Measurements from ENCODE around the gene TRIM24.
"Not testable (repeated sequence)": the region's sequence is repeated elsewhere in the genome, so short reads cannot be mapped to it uniquely, and the experiment has no call there.

TRIM24 gene

DNA sequence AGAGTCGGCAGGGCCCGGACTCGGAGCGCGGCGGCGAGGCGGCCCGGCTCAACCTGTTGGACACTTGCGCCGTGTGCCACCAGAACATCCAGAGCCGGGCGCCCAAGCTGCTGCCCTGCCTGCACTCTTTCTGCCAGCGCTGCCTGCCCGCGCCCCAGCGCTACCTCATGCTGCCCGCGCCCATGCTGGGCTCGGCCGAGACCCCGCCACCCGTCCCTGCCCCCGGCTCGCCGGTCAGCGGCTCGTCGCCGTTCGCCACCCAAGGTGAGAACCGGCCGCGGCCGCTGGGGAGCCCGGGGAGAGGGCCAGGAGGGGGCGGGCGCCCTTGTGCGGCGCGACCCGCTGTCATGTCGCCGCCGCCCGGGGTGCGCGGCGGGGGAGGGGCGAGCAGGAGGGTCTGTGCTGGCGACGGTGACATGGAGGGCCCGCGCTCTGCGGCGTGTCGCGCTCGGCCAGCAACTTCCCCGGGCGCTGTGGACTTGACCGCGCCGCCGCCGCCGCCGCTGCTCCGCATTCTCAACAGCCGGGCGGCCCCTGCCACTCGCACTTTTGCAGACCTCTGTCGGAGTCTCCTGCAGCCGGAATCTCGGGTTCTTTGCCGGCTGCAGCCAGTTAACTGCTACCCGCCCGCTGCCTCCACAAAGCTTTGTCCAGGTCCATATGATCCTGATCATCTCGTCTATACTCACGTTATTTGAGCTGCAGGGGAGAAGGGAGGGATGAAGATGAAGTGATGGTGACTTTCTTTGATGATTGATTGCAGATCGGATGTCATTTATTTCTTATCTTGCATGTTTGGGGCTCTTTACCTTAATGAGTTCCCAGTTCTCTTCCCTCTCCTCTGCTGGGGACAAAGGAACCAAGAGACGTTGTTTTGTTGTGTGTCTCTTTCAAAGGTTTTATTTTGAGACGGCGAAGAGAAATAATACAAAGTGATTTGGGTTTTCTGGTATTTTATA, 869 bp downstream of the TRIM24 start:
- DNase-seq, result peak; percentile 73

DNA sequence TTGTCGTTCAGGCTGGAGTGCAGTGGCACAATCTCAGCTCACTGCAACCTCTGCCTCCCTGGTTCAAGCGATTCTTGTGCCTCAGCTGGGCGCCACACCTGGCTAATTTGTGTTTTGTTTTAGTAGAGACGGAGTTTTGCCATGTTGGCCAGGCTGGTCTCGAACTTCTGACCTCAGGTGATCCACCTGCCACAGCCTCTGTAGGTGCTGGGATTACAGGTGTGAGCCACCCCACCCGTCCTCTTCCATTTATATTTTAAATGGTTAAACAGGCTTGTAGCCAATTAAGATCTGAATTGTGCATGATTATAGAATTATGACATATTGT, 3.2 kb downstream of the TRIM24 start:
- not testable (repeated sequence) for DNase-seq

DNA sequence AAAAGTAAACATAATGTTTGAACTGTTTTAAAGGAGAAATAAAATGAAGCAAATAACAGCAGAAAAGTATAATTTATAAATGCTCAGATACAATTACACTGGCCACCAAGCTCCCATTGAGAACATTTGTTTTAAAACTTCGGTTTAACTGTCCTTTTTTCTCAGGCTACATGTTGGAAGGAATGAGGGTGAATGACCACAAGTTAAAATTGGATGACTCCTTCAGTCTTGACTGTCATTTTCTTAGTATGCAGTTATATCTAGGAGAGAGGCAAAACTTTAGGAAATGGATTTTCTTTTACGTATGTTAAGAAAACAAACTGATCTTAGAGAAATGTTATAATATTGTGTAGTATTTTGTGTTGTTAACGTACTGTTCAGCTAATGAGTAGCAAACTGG, 5.0 kb downstream of the TRIM24 start:
- DNase-seq, result no peak

DNA sequence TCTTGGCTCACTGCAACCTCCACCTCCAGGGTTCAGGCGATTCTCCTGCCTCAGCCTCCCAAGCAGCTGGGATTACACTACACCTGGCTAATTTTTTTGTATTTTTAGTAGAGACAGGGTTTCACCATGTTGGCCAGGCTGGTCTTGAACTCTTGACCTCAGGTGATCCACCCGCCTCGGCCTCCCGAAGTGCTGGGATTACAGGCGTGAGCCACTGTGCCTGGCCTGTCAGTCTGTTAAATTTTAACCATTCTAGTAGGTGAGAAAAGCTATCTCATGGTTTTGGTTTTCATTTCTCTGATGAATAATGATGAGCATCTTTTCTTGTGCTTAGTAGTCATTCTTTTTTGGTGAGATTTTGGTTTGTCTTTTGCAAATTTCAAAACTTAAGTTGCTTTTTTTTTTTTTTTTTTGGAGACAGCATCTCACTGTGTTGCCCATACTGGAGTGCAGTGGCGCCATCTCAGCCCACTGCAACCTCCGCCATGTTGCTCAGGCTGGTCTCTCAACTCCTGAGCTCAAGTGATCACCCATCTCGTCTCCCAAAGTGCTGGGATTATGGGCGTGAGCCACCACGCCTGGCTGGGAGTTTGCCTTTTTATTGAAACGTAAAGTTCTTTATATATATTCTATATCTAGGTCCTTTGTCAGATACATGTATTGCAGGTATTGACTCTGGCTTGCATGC, 6.2 kb downstream of the TRIM24 start:
- not testable (repeated sequence) for DNase-seq

DNA sequence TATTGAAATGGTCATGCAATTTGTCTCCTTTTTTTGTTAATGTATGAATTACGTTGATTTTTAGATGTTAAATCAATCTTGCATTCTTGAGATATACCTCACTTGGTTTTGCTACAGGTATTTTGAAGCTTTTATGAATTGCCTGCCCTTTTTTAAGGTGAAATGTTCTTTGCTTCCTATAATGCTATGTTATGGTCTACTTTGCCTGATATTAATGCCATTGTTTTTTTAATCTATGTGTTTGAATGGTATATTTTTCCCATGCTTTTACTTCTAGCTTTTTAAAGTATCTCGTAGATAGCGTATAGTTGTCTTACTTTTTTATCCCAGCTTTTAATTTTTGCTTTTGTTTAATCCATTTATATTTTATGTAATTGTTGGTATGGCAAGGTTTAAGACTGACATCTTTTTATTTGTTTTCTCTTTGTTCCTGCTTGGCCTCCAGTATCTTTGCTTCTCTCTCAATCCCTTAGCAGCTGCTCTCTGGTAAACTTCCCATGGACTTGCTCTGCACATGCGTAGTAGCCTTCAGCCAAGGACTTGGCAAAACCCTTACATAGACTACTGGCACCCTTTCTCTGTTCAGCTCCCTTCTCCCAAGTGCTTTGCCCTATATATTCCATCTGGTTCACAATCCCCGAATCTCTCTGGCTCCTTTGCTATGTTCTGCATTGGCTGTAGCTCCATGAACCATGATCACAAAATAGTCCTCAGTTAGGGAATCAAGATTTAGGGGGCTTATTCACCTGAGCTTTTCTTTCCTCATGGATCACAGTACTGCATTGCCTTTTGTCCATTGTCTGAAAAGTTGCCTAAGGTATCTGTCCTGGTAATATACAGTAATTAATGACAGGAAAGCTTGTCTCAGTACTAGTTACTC, 8.4 kb downstream of the TRIM24 start:
- DNase-seq, result no peak

DNA sequence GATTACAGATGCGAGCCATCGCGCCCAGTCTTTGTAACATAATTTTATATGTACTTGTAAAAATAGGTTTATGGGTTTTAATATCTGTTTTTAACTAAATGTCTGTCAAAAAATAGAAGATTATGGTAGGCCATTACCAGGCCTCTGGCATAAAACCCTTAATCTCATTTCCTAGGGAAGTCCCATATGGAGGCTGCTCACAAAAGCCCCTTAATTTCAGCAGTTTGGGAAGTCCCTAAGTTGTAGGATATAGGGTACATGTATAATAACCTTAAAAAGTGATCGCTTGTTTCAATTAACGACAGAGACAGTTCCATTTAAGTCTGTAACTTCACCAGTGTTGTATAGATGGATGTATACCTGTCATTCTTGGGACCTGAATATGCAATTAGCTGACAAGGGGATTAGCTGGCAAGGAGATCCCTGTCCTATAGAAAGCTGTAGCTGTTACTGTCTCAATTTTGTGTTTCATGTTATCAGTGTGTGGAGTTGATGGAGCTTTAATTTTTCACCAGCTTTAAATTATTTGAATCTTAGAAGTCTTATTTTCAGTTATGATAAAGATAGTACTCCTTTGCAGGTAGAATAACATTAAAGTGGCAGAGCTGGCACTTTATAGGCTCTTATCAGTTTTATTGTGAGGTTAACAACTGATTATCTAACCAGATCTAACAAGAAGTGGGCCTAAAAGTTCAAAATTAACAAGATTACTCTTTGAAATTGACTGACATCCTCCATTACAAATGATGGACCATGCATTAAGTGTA, 10.5 kb downstream of the TRIM24 start:
- no peak for DNase-seq

DNA sequence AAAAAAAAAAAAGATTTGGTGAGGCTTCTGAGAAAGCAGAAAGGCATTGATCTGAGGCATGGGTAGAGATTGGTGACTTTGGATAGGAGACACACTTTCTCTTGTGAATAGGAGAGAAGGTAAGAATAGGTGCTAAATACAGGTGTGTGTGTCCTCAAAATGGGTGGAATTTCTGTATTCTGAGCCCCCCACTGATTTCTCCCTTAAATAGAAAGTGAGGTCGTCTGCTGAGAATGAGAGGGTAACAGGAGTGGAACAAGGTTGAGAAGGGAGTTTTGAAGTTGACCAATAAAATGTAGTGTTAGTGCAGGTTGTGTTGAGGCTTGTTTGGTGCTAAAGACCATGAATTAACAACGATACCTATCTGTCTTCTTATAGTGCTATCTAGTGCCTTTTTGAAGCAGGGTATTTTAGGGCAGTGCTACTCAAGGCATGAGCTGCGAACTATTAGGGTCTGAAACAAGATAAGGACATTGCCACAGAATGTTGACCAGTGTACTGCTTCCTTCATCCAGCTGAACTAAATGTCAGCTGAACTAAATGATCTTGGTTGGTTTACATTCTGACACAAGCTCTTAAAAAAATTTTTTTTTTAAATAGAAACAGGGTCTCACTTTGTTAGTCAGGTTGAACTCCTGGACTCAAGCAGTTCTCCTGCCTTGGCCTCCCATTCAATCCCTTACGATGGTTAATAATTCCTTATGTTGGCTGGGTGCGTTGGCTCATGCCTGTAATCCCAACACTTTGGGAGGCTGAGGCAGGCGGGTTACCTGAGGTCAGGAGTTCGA, 12.4 kb downstream of the TRIM24 start:
- DNase-seq, result no peak

DNA sequence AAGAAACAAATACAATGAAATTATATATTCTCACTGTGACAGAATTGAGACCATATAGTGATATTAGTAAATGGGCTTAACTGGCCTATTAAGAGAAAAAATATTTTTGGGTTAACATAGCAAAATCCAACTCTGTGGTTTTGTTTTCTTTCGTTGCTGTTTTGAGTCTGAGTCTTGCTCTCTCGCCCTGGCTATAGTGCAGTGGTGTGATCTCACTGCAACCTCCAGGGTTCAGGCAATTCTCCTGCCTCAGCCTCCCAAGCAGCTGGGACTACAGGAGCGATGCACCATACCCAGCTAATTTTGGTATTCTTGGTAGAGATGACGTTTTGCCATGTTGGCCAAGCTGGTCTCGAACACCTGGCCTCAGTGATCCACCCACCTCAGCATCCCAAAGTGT, 15.3 kb downstream of the TRIM24 start:
- DNase-seq, result no peak

DNA sequence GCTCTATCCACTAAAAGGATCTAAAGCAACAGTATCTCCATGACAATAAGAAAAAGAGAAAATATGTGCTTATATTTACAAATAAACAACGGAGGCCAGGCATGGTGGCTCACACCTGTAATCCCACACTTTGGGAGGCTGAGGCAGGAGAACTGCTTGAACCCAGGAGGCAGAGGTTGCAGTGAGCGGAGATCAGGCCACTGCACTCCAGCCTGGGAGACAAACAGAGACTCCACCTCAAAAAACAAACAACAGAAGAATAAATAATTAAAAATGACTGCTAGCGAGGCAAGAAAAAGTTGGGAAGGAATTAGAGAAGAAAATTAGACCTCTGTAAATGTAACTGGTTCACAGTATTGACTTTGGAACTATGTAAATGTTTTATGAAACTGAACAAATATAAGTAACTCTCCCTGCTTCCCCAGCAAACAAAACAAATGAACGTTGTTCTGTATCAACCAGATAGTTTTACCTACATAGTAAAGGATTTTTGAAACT, 17.1 kb downstream of the TRIM24 start:
- DNase-seq, result peak; percentile 18

DNA sequence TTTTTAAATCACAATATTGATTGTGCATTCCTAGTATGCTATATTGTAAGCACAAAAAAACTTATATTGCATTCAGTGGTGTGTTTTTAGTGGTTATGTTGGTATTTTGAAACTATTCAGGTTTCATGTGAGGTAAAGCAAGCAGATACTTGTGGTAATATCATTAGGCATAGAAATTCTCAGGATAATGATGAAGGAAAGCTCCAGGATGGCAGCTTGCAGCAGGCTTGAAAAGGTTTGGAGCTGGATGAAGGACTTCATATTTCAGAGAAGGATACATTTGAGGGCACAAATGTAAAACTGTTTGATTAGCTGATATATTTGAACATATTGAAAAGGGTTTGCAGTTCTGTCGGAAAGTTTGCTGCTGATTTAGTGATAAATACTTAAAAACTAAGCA, 17.5 kb downstream of the TRIM24 start:
- no peak for DNase-seq

DNA sequence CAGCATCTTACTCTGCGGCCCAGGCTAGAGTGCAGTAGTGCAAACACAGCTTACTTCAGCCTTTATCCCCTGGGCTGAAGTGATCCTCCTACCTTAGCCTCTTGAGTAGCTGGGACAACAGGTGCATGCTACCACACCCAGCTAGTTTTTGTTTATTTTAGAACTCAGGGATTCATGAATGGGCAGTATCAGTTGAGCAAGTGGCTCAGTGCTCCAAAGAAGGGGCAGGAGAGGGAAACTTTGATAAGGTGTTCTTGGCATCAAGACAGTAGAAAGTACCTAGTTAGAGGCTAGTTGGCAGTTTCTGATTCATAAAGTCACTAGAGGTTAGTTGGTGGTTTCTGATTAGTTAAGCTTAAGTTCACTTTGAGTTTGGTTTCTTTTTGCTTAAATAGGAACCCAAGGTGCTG, 18.4 kb downstream of the TRIM24 start:
- DNase-seq, result no peak

DNA sequence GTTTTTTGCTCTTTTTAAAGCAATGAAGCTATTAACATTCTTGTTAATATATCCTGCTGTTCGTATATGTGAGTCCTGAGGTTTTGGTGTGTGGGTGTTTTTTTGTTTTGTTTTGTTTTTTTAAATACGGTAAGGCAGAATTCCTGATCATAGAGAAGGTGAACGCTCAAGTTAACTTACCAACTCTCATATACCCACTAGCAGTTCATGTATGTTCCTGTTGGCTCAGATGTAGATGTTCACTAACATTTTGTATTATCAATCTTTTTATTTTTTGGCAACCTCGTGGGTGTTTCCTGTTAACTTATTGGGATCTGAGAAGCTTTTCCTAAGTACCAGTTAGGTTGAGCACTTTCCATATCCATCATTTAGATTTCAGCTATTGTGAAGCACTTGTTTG, 20.5 kb downstream of the TRIM24 start:
- no peak for DNase-seq

DNA sequence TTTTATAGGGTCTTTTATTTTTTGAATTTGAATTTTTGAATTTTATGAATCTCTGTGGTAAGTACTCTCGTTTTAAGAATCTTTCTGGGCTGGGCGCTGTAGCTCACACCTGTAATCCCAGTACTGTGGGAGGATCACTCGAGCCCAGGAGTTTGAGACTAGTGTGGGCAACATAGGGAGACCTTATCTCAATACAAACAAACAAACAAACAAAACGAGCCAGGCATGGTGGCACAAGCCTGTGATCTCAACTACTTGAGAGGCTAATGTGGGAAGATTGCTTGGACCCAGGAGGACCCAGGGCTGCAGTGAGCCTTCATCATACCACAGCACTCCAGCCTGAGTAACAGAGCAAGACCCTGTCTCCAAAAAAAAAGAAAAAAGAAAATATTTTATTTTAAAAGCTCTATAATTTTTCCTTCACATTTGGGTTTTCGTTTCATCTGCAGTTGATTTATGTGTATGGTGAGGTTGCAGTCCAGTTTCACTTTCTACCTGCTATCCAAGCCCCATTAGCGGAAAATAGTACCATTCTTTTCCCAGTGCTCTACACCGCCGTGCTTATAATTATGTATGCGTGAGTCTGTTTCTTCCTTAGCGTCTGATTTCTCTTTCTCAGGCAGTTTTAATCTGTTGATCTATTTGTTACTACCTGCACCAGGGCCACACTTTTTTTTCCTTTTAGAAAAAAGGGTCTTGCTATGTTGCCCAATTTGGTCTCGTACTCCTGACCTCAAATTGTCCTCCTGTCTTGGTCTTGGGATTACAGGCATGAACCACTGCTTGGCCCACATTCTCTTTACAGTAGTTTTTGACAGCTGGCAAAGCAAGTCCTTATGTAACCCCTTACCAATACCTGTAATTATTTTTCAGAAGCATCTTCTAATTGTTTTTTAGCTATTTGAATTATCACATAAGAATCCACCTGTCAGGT, 21.7 kb downstream of the TRIM24 start:
- no peak for DNase-seq

DNA sequence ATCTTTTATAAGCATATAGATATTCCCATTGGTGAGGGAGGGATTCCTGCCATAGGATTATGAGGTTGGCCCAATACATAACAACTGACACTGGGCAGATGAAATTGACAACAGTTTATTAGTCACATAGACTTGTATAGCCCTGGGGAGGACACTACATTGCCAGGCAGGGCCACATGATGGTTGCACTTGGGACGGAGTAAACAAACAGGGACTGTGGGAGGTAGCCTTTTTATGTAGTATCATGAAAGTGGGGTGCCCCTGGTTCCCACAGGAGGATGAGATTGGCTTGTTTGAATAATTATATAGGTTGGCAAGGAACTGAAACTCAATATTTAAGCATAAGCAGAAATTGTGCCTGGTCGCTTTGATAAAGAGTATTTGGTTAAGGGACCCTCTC, 23.5 kb downstream of the TRIM24 start:
- no peak for DNase-seq

DNA sequence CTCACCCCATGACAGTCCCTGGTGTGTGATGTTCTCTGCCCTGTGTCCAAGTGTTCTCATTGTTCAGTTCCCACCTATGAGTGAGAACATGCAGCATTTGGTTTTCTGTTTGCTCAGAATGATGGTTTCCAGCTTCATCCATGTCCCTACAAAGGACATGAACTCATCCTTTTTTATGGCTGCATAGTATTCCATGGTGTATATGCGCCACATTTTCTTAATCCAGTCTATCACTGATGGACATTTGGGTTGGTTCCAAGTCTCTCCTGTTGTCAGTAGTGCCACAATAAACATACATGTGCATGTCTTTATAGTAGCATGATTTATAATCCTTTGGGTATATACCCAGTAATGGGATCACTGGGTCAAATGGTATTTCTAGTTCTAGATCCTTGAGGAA, 25.4 kb downstream of the TRIM24 start:
- not testable (repeated sequence) for DNase-seq

DNA sequence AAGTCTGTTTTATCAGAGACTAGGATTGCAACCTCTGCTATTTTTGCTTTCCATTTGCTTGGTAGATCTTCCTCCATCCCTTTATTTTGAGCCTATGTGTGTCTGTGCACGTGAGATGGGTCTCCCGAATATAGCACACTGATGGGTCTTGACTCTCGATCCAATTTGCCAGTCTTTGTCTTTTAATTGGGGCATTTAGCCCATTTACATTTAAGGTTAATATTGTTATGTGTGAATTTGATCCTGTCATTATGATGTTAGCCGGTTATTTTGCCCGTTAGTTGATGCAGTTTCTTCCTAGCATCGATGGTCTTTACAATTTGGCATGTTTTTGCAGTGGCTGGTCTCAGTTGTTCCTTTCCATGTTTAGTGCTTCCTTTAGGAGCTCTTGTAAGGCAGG, 29.1 kb downstream of the TRIM24 start:
- not testable (repeated sequence) for DNase-seq

DNA sequence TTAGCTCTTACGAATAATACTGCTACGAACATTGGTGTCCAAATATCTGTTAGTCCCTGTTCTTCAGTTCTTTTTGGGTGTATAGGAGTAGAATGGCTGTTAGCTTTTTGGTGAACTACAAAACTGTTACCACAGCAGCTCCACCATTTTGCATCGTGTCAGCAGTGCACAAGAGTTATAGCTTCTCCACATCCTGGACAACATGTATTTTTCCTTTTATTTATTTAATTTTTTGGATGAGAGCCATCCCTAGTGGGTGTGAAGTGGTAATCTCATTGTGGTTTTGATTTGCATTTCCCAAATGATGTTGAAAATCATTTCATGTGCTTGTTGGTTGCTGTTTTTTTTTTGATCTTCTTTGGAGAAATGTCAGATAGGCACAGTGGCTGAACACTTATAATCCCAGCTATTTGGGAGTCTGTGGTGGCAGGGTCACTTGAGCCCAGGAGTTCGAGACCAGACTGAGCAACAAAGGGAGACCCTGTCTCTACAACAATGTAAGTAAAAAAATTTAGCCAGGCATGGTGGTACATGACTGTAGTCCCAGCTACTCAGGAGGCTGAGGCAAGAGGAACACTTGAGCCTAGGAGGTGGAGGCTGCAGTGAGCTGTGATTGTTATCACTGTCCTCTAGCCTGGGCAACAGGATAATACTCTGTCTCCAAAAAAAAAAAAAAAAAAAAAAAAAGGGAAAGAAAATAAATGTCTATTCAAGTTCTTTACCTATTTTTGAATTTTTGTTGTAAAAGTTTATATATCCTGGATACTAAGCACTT, 31.7 kb downstream of the TRIM24 start:
- no peak for DNase-seq

DNA sequence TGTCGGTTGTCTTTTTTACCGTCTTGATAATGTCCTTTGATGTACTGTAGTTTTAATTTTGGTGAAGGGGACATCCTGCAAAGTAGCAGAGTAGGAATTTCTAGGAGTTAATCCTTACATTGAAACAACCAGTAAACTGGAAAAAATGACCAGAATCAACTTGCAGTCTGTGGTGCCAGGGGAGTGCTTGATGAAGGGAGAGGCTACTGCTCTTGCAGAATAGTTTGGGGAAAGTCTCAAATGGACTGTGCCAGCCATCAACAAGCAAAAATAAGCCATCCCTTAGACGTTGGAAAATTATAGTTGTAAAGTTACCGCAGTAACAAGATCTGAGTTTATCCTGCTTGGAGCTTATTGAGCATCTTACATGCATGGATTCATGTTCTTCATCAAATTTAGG, 32.4 kb downstream of the TRIM24 start:
- DNase-seq, result no peak

DNA sequence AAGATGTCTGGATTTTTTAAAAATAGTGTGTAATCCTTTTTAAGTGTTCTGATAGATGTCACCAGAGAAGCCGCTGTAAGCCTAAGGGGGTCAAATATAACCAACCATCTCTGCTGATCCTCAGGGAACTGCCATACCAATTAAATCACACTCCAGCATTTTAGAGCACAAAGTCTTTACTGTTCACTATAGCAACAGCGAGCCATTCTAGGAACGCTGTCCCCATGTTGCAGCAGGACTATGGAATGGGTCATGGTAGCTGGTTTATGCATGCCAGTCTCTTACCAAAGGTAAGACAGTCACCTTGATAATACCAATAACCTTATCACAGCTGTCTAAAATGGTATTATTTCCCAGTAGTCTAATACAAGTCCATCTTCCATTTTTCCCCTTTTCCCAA, 33.5 kb downstream of the TRIM24 start:
- DNase-seq, result no peak

DNA sequence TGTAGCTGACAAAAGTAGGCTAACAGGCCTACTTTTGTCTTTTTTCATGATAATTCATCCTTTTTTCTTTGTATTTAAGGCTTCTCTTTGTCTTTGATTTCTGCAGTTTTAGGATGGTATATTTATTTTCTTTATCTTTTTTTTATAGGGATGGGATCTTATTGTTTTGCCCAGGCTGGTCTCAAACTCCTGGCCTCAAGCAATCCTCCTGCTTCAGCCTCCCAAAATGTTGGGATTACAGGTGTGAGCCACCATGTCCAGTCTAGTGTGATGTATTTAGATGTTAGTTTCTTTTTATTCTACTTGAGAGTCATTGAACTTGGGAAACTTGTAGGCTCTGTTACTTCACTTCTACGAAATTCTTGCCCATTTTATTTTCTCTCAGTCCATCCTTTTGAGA, 35.4 kb downstream of the TRIM24 start:
- DNase-seq, result no peak

All from NCI-H526 treated with DMSO at 0.1 percent for 48 hours (cell line).